GM12878 (cell line): ENCODE measurements around the gene CACNA1G. TPM values are rescaled to one million over a fixed set of nuclear protein-coding genes. Genes with fewer than 3 reads are reported as not detected.

Experiments used
- ATAC-seq: fragments of 200-7000 bp; cut with Tn5 transposase; 3 replicates; pipeline ENCODE4 v1.9.1; 2020; ENCODE audit warnings: mild to moderate bottlenecking, moderate library complexity
- BruUV-seq: library from RNA; stranded (reverse); fragments of 400-500 nt; replicated peaks from 2 replicates; lab custom pipeline; 2021; lab: Mats Ljungman, UMichigan
- CTCF ChIA-PET: fragments of 300-600 bp; sonication (Branson Sonifier 250); formaldehyde crosslinking; extraction: SDS; loops from one replicate; lab custom pipeline; 2021; ENCODE audit warnings: inconsistent platforms; lab: Yijun Ruan, JAX
- POLR2A ChIA-PET: fragments of 350-600 bp; formaldehyde crosslinking; extraction: SDS; loops from one replicate; lab custom pipeline; 2021; ENCODE audit warnings: inconsistent platforms; lab: Charles Lee
- RAD21 ChIA-PET: fragments of 300-600 bp; sonication (Branson Sonifier 250); formaldehyde crosslinking; loops from one replicate; lab custom pipeline; 2023; ENCODE audit warnings: antibody characterized with exemption; ENCODE audit not compliant: unreplicated experiment; lab: Charles Lee
- SMC1A ChIA-PET: fragments of 300-600 bp; sonication (Branson Sonifier 250); formaldehyde crosslinking; loops from one replicate; lab custom pipeline; 2023; ENCODE audit not compliant: unreplicated experiment, uncharacterized antibody; lab: Charles Lee
- DNase-seq: peaks from one replicate; pipeline ENCODE4 v3.0.0-alpha.2; 2011; ENCODE audit warnings: low read depth, low spot score
- FAIRE-seq: peaks from 3 replicates; lab custom pipeline; 2011; peaks lifted over from hg19 to GRCh38; lab: Jason Lieb, UNC
- H2AFZ ChIP-seq: 2 replicates; pipeline ENCODE4 v1.6.0; 2011; ENCODE audit warnings: low read depth, low read length, control low read depth; ENCODE audit not compliant: control insufficient read depth
- H3K27ac ChIP-seq: 2 replicates; pipeline ENCODE4 v1.5.1; 2011; ENCODE audit warnings: control low read depth; ENCODE audit not compliant: control insufficient read depth, insufficient read depth
- H3K27me3 ChIP-seq, 2 experiments: replicated peaks in 1 of 2; 2 replicates each; pipeline versions ENCODE4 v1.6.0 to v1.6.1; 2011; ENCODE audit warnings: low read length in 1 of 2; ENCODE audit not compliant: control insufficient read depth in 2 of 2, insufficient read depth in 2 of 2
- H3K36me3 ChIP-seq, 2 experiments: 2 replicates each; pipeline ENCODE4 v1.5.1; 2011; ENCODE audit warnings: low read length in 1 of 2; ENCODE audit not compliant: control insufficient read depth in 2 of 2, insufficient read depth in 2 of 2
- H3K4me1 ChIP-seq: 2 replicates; pipeline ENCODE4 v1.6.1; 2011; ENCODE audit warnings: mild to moderate bottlenecking, low read length, moderate library complexity, mixed read lengths; ENCODE audit not compliant: control insufficient read depth, insufficient read depth
- H3K4me2 ChIP-seq: 2 replicates; pipeline ENCODE4 v1.6.0; 2011; ENCODE audit warnings: control low read depth; ENCODE audit not compliant: control insufficient read depth, insufficient read depth
- H3K4me3 ChIP-seq: fragments of 200-600 bp; sonication (generic); 2 replicates; pipeline ENCODE4 v1.5.1; 2016
- H3K79me2 ChIP-seq: 2 replicates; pipeline ENCODE4 v1.6.0; 2011; ENCODE audit warnings: low read length; ENCODE audit not compliant: control insufficient read depth, insufficient read depth
- H3K9ac ChIP-seq: 2 replicates; pipeline ENCODE4 v1.8.0; 2011; ENCODE audit warnings: low read length, control low read depth, mixed read lengths; ENCODE audit not compliant: control insufficient read depth, insufficient read depth
- H3K9me3 ChIP-seq: replicated peaks from 3 replicates; pipeline ENCODE4 v1.5.1; 2011; ENCODE audit warnings: mild to moderate bottlenecking, low read length; ENCODE audit not compliant: control insufficient read depth, insufficient read depth
- H4K20me1 ChIP-seq: 2 replicates; pipeline ENCODE4 v1.6.0; 2011; ENCODE audit not compliant: control insufficient read depth, insufficient read depth
- ATF7 ChIP-seq: fragments of 450-650 bp; IDR thresholded peaks from 2 replicates; pipeline ENCODE4 v1.6.1; 2016; ENCODE audit warnings: low read depth, mild to moderate bottlenecking
- LARP7 ChIP-seq: fragments of 450-650 bp; IDR thresholded peaks from 2 replicates; pipeline ENCODE4 v1.6.1; 2017; ENCODE audit warnings: mild to moderate bottlenecking
- NR2F1 ChIP-seq: fragments of 450-650 bp; conservative IDR thresholded peaks from 2 replicates; pipeline ENCODE4 v1.6.1; 2017; ENCODE audit warnings: mild to moderate bottlenecking
- POLR2AphosphoS2 ChIP-seq: IDR thresholded peaks from 2 replicates; pipeline ENCODE4 v1.6.1; 2011; ENCODE audit warnings: low read depth, mild to moderate bottlenecking, low read length, improper control_type of control experiment, moderate library complexity
- RB1 ChIP-seq: fragments of 450-650 bp; formaldehyde crosslinking; IDR thresholded peaks from 2 replicates; pipeline ENCODE4 v1.6.1; 2017; ENCODE audit warnings: mild to moderate bottlenecking, borderline replicate concordance
- RUNX3 ChIP-seq: IDR thresholded peaks from 2 replicates; pipeline ENCODE4 v1.6.1; 2012; ENCODE audit warnings: low read length, inconsistent platforms
- SPI1 ChIP-seq: IDR thresholded peaks from 2 replicates; pipeline ENCODE4 v1.6.1; 2011; ENCODE audit warnings: low read depth, mild to moderate bottlenecking, low read length, moderate library complexity, borderline replicate concordance; ENCODE audit not compliant: insufficient read depth
- WGBS: methylation state at CpG from one replicate; pipeline ENCODE4 v1.1.6; 2016; ENCODE audit warnings: low lambda C conversion rate; ENCODE audit not compliant: insufficient replicate concordance, insufficient coverage; ENCODE audit errors: missing lambda C conversion rate; 5-methylcytosine and 5-hydroxymethylcytosine counted together
- in situ Hi-C: fragments of 300-500 bp; cut with MboI; formaldehyde crosslinking; loops from 9 replicates; pipeline ENCODE4 v1.14.3; 2018; ENCODE audit warnings: mixed read lengths
- intact Hi-C: fragments of 100-400 bp; cut with micrococcal nuclease; formaldehyde crosslinking; loops from one replicate; pipeline ENCODE4 v1.14.2; 2022; ENCODE audit not compliant: unreplicated experiment
- polyA plus RNA-seq, 11 experiments: library from polyadenylated mRNA; depleted of rRNA in 4 of 11; unstranded in 6 of 11; stranded (reverse) in 5 of 11; fragments of >200 nt; fragmentation: Nextera tagmentation in 4 of 11; fragmentation: Illumina TruSeq in 1 of 11; extraction: Ambion mirVana in 4 of 11; extraction: Trizol in 1 of 11; gene quantifications; 1 replicate in 1 of 11; 2 replicates in 10 of 11; pipeline versions ENCODE4 v1.2.1 to v1.2.3, GENCODE V29; 2011 to 2016; ENCODE audit warnings: inconsistent platforms in 2 of 11, missing spikeins in 2 of 11, low read depth in 1 of 11
- total RNA-seq, 4 experiments: library from RNA; depleted of rRNA in 3 of 4; stranded (reverse); fragments of >200 nt in 3 of 4; fragmentation: Illumina TruSeq in 1 of 4; extraction: Trizol in 1 of 4; gene quantifications; 2 replicates each; pipeline versions ENCODE4 v1.2.1 to v1.2.3, GENCODE V29; 2013 to 2021
- TF ChIP-seq, protein P1 (sequence below): fragments of 450-650 bp; IDR thresholded peaks from 2 replicates; pipeline ENCODE4 v1.6.1; 2016; ENCODE audit warnings: mild to moderate bottlenecking
- TF ChIP-seq, protein P2 (sequence below): IDR thresholded peaks from 2 replicates; pipeline ENCODE4 v1.6.1; 2012; ENCODE audit warnings: mild to moderate bottlenecking, low read depth, low read length
- TF ChIP-seq, protein P3 (sequence below): fragments of 450-650 bp; IDR thresholded peaks from 2 replicates; pipeline ENCODE4 v1.6.1; 2017; ENCODE audit warnings: mild to moderate bottlenecking, moderate library complexity

CACNA1G gene
- total and polyA plus RNA-seq, 10 of the 15 experiments (the other 5 are each of a cell fraction or from before 2014, with no cell fraction given), result 0.03 to 0.15 TPM; not detected in 8

- in situ Hi-C loops, result no loop called here
- ATAC-seq (peak; percentile 53), FAIRE-seq (peak; percentile 7), DNase-seq (no peak)
- 57% methylated on average over 9 of the region's 9 CpGs for WGBS
- CTCF ChIA-PET, result interaction anchor here (0.5 to 17.1 kb wide), 14 partner anchors 6 to 521 kb away, joined by 3 to 211 read pairs (median 4); partner anchors contain the start of genes ABCC3, LUC7L3 and NME1
- POLR2A ChIA-PET, result interaction anchor here (1.2 to 1.4 kb wide), 5 partner anchors 9 to 235 kb away, joined by 3 to 5 read pairs (median 4); partner anchors contain the start of gene TOB1
- peak overlapping the region; percentile 46; the same call in 1 of the 2 replicates for H3K4me2 ChIP-seq
- H3K4me3 ChIP-seq, result no peak overlapping the region
- no peaks in the 10 kb centered on the region for H4K20me1 ChIP-seq
- TF ChIP-seq, protein P1, sequence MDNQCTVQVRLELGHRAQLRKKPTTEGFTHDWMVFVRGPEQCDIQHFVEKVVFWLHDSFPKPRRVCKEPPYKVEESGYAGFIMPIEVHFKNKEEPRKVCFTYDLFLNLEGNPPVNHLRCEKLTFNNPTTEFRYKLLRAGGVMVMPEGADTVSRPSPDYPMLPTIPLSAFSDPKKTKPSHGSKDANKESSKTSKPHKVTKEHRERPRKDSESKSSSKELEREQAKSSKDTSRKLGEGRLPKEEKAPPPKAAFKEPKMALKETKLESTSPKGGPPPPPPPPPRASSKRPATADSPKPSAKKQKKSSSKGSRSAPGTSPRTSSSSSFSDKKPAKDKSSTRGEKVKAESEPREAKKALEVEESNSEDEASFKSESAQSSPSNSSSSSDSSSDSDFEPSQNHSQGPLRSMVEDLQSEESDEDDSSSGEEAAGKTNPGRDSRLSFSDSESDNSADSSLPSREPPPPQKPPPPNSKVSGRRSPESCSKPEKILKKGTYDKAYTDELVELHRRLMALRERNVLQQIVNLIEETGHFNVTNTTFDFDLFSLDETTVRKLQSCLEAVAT, result no peak
- TF ChIP-seq POLR2AphosphoS2 (no peak), RB1 (no peak), RUNX3 (0 out of 2 replicates have a peak, but pooled peaks have one; percentile 6), ATF7 (no peak), SPI1 (peak; percentile 52; the same call in 1 of the 2 replicates), LARP7 (no peak), NR2F1 (no peak)
- TF ChIP-seq, protein P2, sequence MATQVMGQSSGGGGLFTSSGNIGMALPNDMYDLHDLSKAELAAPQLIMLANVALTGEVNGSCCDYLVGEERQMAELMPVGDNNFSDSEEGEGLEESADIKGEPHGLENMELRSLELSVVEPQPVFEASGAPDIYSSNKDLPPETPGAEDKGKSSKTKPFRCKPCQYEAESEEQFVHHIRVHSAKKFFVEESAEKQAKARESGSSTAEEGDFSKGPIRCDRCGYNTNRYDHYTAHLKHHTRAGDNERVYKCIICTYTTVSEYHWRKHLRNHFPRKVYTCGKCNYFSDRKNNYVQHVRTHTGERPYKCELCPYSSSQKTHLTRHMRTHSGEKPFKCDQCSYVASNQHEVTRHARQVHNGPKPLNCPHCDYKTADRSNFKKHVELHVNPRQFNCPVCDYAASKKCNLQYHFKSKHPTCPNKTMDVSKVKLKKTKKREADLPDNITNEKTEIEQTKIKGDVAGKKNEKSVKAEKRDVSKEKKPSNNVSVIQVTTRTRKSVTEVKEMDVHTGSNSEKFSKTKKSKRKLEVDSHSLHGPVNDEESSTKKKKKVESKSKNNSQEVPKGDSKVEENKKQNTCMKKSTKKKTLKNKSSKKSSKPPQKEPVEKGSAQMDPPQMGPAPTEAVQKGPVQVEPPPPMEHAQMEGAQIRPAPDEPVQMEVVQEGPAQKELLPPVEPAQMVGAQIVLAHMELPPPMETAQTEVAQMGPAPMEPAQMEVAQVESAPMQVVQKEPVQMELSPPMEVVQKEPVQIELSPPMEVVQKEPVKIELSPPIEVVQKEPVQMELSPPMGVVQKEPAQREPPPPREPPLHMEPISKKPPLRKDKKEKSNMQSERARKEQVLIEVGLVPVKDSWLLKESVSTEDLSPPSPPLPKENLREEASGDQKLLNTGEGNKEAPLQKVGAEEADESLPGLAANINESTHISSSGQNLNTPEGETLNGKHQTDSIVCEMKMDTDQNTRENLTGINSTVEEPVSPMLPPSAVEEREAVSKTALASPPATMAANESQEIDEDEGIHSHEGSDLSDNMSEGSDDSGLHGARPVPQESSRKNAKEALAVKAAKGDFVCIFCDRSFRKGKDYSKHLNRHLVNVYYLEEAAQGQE, result peak; percentile 67; the same call in 1 of the 2 replicates
- TF ChIP-seq, protein P3, sequence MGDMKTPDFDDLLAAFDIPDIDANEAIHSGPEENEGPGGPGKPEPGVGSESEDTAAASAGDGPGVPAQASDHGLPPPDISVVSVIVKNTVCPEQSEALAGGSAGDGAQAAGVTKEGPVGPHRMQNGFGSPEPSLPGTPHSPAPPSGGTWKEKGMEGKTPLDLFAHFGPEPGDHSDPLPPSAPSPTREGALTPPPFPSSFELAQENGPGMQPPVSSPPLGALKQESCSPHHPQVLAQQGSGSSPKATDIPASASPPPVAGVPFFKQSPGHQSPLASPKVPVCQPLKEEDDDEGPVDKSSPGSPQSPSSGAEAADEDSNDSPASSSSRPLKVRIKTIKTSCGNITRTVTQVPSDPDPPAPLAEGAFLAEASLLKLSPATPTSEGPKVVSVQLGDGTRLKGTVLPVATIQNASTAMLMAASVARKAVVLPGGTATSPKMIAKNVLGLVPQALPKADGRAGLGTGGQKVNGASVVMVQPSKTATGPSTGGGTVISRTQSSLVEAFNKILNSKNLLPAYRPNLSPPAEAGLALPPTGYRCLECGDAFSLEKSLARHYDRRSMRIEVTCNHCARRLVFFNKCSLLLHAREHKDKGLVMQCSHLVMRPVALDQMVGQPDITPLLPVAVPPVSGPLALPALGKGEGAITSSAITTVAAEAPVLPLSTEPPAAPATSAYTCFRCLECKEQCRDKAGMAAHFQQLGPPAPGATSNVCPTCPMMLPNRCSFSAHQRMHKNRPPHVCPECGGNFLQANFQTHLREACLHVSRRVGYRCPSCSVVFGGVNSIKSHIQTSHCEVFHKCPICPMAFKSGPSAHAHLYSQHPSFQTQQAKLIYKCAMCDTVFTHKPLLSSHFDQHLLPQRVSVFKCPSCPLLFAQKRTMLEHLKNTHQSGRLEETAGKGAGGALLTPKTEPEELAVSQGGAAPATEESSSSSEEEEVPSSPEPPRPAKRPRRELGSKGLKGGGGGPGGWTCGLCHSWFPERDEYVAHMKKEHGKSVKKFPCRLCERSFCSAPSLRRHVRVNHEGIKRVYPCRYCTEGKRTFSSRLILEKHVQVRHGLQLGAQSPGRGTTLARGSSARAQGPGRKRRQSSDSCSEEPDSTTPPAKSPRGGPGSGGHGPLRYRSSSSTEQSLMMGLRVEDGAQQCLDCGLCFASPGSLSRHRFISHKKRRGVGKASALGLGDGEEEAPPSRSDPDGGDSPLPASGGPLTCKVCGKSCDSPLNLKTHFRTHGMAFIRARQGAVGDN, result 0 out of 2 replicates have a peak, but pooled peaks have one; percentile 28
- no peaks in the 10 kb centered on the region for H3K9me3 ChIP-seq
- SMC1A ChIA-PET, result interaction anchor here (0.7 to 6.8 kb wide), 5 partner anchors 60 to 153 kb away, joined by 3 to 90 read pairs (median 6); no protein-coding TSS in a partner anchor
- RAD21 ChIA-PET, result interaction anchor here (0.7 to 3.8 kb wide), 6 partner anchors 9 to 234 kb away, joined by 3 to 34 read pairs (median 4); partner anchors contain the start of gene TOB1
- H3K27ac ChIP-seq, result peak overlapping the region; percentile 61; the same call in 1 of the 2 replicates
- no peaks in the 10 kb centered on the region for H3K36me3 ChIP-seq
- no peak overlapping the region for H3K9ac ChIP-seq
- intact Hi-C loops, result no loop called here
- no peak overlapping the region for H2AFZ ChIP-seq
- BruUV-seq, result no TSS peak
- no peaks in the 10 kb centered on the region; the same call in 1 of the 2 replicates for H3K79me2 ChIP-seq
- H3K4me1 ChIP-seq, result peaks cover 11% of the 10 kb centered on the region
- H3K27me3 ChIP-seq, result peaks cover 0 to 1% of the 10 kb centered on the region in 2 experiments; a peak in 3 of 4 replicates
These were observed 71.5 kb downstream of the CACNA1G start for GRCh38 chr17:50631908-50632571.
